GM12878 (cell line): ENCODE measurements around the gene C1QTNF8. TPM values are rescaled to one million over a fixed set of nuclear protein-coding genes. Genes with fewer than 3 reads are reported as not detected.

ENCODE experiments used
- polyA plus RNA-seq, 11 experiments: library from polyadenylated mRNA; depleted of rRNA in 4 of 11; unstranded in 6 of 11; stranded (reverse) in 5 of 11; fragments of >200 nt; fragmentation: Nextera tagmentation in 4 of 11; fragmentation: Illumina TruSeq in 1 of 11; extraction: Ambion mirVana in 4 of 11; extraction: Trizol in 1 of 11; gene quantifications; 1 replicate in 1 of 11; 2 replicates in 10 of 11; pipeline versions ENCODE4 v1.2.1 to v1.2.3, GENCODE V29; 2011 to 2016; ENCODE audit warnings: inconsistent platforms in 2 of 11, missing spikeins in 2 of 11, low read depth in 1 of 11
- total RNA-seq, 4 experiments: library from RNA; depleted of rRNA in 3 of 4; stranded (reverse); fragments of >200 nt in 3 of 4; fragmentation: Illumina TruSeq in 1 of 4; extraction: Trizol in 1 of 4; gene quantifications; 2 replicates each; pipeline versions ENCODE4 v1.2.1 to v1.2.3, GENCODE V29; 2013 to 2021

Gene C1QTNF8
- total and polyA plus RNA-seq, 10 of the 15 experiments (the other 5 are each of a cell fraction or from before 2014, with no cell fraction given), result not detected

Other genes starting within 250 kb of the C1QTNF8 start
Only the 7 nearest of the 10 such genes appear.
- 1.7 and 2.5 TPM in 2 replicates for gene LMF1, start 125.3 kb downstream of the C1QTNF8 start, total RNA-seq (2014; rRNA removed)
- 1.4 and 1.8 TPM in 2 replicates for gene LMF1, start 125.3 kb downstream of the C1QTNF8 start, total RNA-seq (2014; rRNA removed; fragmentation: Illumina TruSeq; extraction: Trizol)
- gene LMF1, start 125.3 kb downstream of the C1QTNF8 start, total RNA-seq (2021), result 2.5 and 2.7 TPM in 2 replicates
- 0.56 and 1.2 TPM in 2 replicates for gene LMF1, start 125.3 kb downstream of the C1QTNF8 start, polyA plus RNA-seq (2011; rRNA removed)
- gene LMF1, start 125.3 kb downstream of the C1QTNF8 start, polyA plus RNA-seq (2014; fragmentation: Illumina TruSeq; extraction: Trizol), result 1.1 and 3.1 TPM in 2 replicates
- gene LMF1, start 125.3 kb downstream of the C1QTNF8 start, polyA plus RNA-seq (2014; fragmentation: Nextera tagmentation; extraction: Ambion mirVana), result under 1 TPM in 1 of 2 experiments, not detected in 1; 0.18 TPM
- 3.2 and 3.5 TPM in 2 replicates for gene LMF1, start 125.3 kb downstream of the C1QTNF8 start, polyA plus RNA-seq (2014; rRNA removed)
- gene LMF1, start 125.3 kb downstream of the C1QTNF8 start, polyA plus RNA-seq (2016; fragmentation: Nextera tagmentation; extraction: Ambion mirVana), result 1 to 10 TPM in 1 of 2 experiments, under 1 TPM in 1; 1.00 to 1.4 TPM
- not detected in 2 replicates for gene SOX8, start 114.5 kb downstream of the C1QTNF8 start, total RNA-seq (2014; rRNA removed)
- gene SOX8, start 114.5 kb downstream of the C1QTNF8 start, total RNA-seq (2014; rRNA removed; fragmentation: Illumina TruSeq; extraction: Trizol), result not detected in 2 replicates
- not detected in 2 replicates for gene SOX8, start 114.5 kb downstream of the C1QTNF8 start, total RNA-seq (2021)
- gene SOX8, start 114.5 kb downstream of the C1QTNF8 start, polyA plus RNA-seq (2011; rRNA removed), result not detected in 2 replicates
- gene SOX8, start 114.5 kb downstream of the C1QTNF8 start, polyA plus RNA-seq (2014; fragmentation: Illumina TruSeq; extraction: Trizol), result not detected in 2 replicates
- not detected for gene SOX8, start 114.5 kb downstream of the C1QTNF8 start, polyA plus RNA-seq (2014; fragmentation: Nextera tagmentation; extraction: Ambion mirVana)
- not detected in 2 replicates for gene SOX8, start 114.5 kb downstream of the C1QTNF8 start, polyA plus RNA-seq (2014; rRNA removed)
- not detected for gene SOX8, start 114.5 kb downstream of the C1QTNF8 start, polyA plus RNA-seq (2016; fragmentation: Nextera tagmentation; extraction: Ambion mirVana)
- not detected in 2 replicates for gene SSTR5, start 23.5 kb downstream of the C1QTNF8 start, total RNA-seq (2014; rRNA removed)
- not detected in 2 replicates for gene SSTR5, start 23.5 kb downstream of the C1QTNF8 start, total RNA-seq (2014; rRNA removed; fragmentation: Illumina TruSeq; extraction: Trizol)
- gene SSTR5, start 23.5 kb downstream of the C1QTNF8 start, total RNA-seq (2021), result not detected in 2 replicates
- gene SSTR5, start 23.5 kb downstream of the C1QTNF8 start, polyA plus RNA-seq (2011; rRNA removed), result not detected in 2 replicates
- not detected in 2 replicates for gene SSTR5, start 23.5 kb downstream of the C1QTNF8 start, polyA plus RNA-seq (2014; fragmentation: Illumina TruSeq; extraction: Trizol)
- gene SSTR5, start 23.5 kb downstream of the C1QTNF8 start, polyA plus RNA-seq (2014; fragmentation: Nextera tagmentation; extraction: Ambion mirVana), result not detected
- not detected in 2 replicates for gene SSTR5, start 23.5 kb downstream of the C1QTNF8 start, polyA plus RNA-seq (2014; rRNA removed)
- not detected for gene SSTR5, start 23.5 kb downstream of the C1QTNF8 start, polyA plus RNA-seq (2016; fragmentation: Nextera tagmentation; extraction: Ambion mirVana)
- gene CACNA1H, start 56.9 kb upstream of the C1QTNF8 start, total RNA-seq (2014; rRNA removed), result not detected in 2 replicates
- not detected in 2 replicates for gene CACNA1H, start 56.9 kb upstream of the C1QTNF8 start, total RNA-seq (2014; rRNA removed; fragmentation: Illumina TruSeq; extraction: Trizol)
- 0.19 and 0.54 TPM in 2 replicates for gene CACNA1H, start 56.9 kb upstream of the C1QTNF8 start, total RNA-seq (2021)
- not detected in 2 replicates for gene CACNA1H, start 56.9 kb upstream of the C1QTNF8 start, polyA plus RNA-seq (2011; rRNA removed)
- gene CACNA1H, start 56.9 kb upstream of the C1QTNF8 start, polyA plus RNA-seq (2014; fragmentation: Illumina TruSeq; extraction: Trizol), result not detected in 2 replicates
- not detected for gene CACNA1H, start 56.9 kb upstream of the C1QTNF8 start, polyA plus RNA-seq (2014; fragmentation: Nextera tagmentation; extraction: Ambion mirVana)
- 0.03 TPM in 1 of 2 replicates, not detected in the other for gene CACNA1H, start 56.9 kb upstream of the C1QTNF8 start, polyA plus RNA-seq (2014; rRNA removed)
- under 1 TPM in 1 of 2 experiments, not detected in 1; 0.03 TPM for gene CACNA1H, start 56.9 kb upstream of the C1QTNF8 start, polyA plus RNA-seq (2016; fragmentation: Nextera tagmentation; extraction: Ambion mirVana)
- gene TPSG1, start 129.0 kb upstream of the C1QTNF8 start, total RNA-seq (2014; rRNA removed), result not detected in 2 replicates
- not detected in 2 replicates for gene TPSG1, start 129.0 kb upstream of the C1QTNF8 start, total RNA-seq (2014; rRNA removed; fragmentation: Illumina TruSeq; extraction: Trizol)
- gene TPSG1, start 129.0 kb upstream of the C1QTNF8 start, total RNA-seq (2021), result not detected in 2 replicates
- gene TPSG1, start 129.0 kb upstream of the C1QTNF8 start, polyA plus RNA-seq (2011; rRNA removed), result not detected in 2 replicates
- not detected in 2 replicates for gene TPSG1, start 129.0 kb upstream of the C1QTNF8 start, polyA plus RNA-seq (2014; fragmentation: Illumina TruSeq; extraction: Trizol)
- not detected for gene TPSG1, start 129.0 kb upstream of the C1QTNF8 start, polyA plus RNA-seq (2014; fragmentation: Nextera tagmentation; extraction: Ambion mirVana)
- not detected in 2 replicates for gene TPSG1, start 129.0 kb upstream of the C1QTNF8 start, polyA plus RNA-seq (2014; rRNA removed)
- gene TPSG1, start 129.0 kb upstream of the C1QTNF8 start, polyA plus RNA-seq (2016; fragmentation: Nextera tagmentation; extraction: Ambion mirVana), result not detected
- not detected in 2 replicates for gene TPSB2, start 133.9 kb upstream of the C1QTNF8 start, total RNA-seq (2014; rRNA removed)
- not detected in 2 replicates for gene TPSB2, start 133.9 kb upstream of the C1QTNF8 start, total RNA-seq (2014; rRNA removed; fragmentation: Illumina TruSeq; extraction: Trizol)
- gene TPSB2, start 133.9 kb upstream of the C1QTNF8 start, total RNA-seq (2021), result 0.19 TPM in 1 of 2 replicates, not detected in the other
- gene TPSB2, start 133.9 kb upstream of the C1QTNF8 start, polyA plus RNA-seq (2011; rRNA removed), result not detected in 2 replicates
- gene TPSB2, start 133.9 kb upstream of the C1QTNF8 start, polyA plus RNA-seq (2014; fragmentation: Illumina TruSeq; extraction: Trizol), result not detected in 2 replicates
- not detected for gene TPSB2, start 133.9 kb upstream of the C1QTNF8 start, polyA plus RNA-seq (2014; fragmentation: Nextera tagmentation; extraction: Ambion mirVana)
- not detected in 2 replicates for gene TPSB2, start 133.9 kb upstream of the C1QTNF8 start, polyA plus RNA-seq (2014; rRNA removed)
- not detected for gene TPSB2, start 133.9 kb upstream of the C1QTNF8 start, polyA plus RNA-seq (2016; fragmentation: Nextera tagmentation; extraction: Ambion mirVana)
- not detected in 2 replicates for gene TPSAB1, start 144.5 kb upstream of the C1QTNF8 start, total RNA-seq (2014; rRNA removed)
- not detected in 2 replicates for gene TPSAB1, start 144.5 kb upstream of the C1QTNF8 start, total RNA-seq (2014; rRNA removed; fragmentation: Illumina TruSeq; extraction: Trizol)
- not detected in 2 replicates for gene TPSAB1, start 144.5 kb upstream of the C1QTNF8 start, total RNA-seq (2021)
- gene TPSAB1, start 144.5 kb upstream of the C1QTNF8 start, polyA plus RNA-seq (2011; rRNA removed), result not detected in 2 replicates
- gene TPSAB1, start 144.5 kb upstream of the C1QTNF8 start, polyA plus RNA-seq (2014; fragmentation: Illumina TruSeq; extraction: Trizol), result 0.06 TPM in 1 of 2 replicates, not detected in the other
- not detected for gene TPSAB1, start 144.5 kb upstream of the C1QTNF8 start, polyA plus RNA-seq (2014; fragmentation: Nextera tagmentation; extraction: Ambion mirVana)
- not detected in 2 replicates for gene TPSAB1, start 144.5 kb upstream of the C1QTNF8 start, polyA plus RNA-seq (2014; rRNA removed)
- gene TPSAB1, start 144.5 kb upstream of the C1QTNF8 start, polyA plus RNA-seq (2016; fragmentation: Nextera tagmentation; extraction: Ambion mirVana), result not detected